K562 (cell line): ENCODE measurements around the gene POMZP3.
"Not testable (repeated sequence)": the region's sequence is repeated elsewhere in the genome, so short reads cannot be mapped to it uniquely, and the experiment has no call there.

Experiments
- ADNP ChIP-seq: fragments of 200-800 bp; sonication (Bioruptor generic); IDR thresholded peaks from 2 replicates; pipeline ENCODE4 v1.6.1; 2016; ENCODE audit warnings: missing genetic modification characterization, missing compliant biosample characterization
- EZH2 ChIP-seq: IDR thresholded peaks from 2 replicates; pipeline ENCODE4 v1.6.1; 2012; ENCODE audit warnings: low read depth, mild to moderate bottlenecking, inconsistent platforms, low read length, borderline replicate concordance
- KHSRP ChIP-seq: fragments of 450-650 bp; IDR thresholded peaks from 2 replicates; pipeline ENCODE4 v1.6.1; 2017
- RAD21 ChIP-seq, 2 experiments: fragments of 250-450 bp in 1 of 2; fragments of 450-650 bp in 1 of 2; sonication (Bioruptor Pico) in 1 of 2; formaldehyde crosslinking in 1 of 2; IDR thresholded peaks in 1 of 2; conservative IDR thresholded peaks in 1 of 2; 2 replicates each; pipeline versions ENCODE4 v1.4.0 to v1.8.0; 2020 to 2022; ENCODE audit warnings: mild to moderate bottlenecking in 2 of 2, moderate library complexity in 1 of 2
- SETDB1 ChIP-seq: IDR thresholded peaks from one replicate; pipeline ENCODE4 v1.6.1; 2012; ENCODE audit warnings: low read length, control low read depth, inconsistent platforms
- YY1 ChIP-seq, 3 experiments: IDR thresholded peaks; 2 replicates each; pipeline ENCODE4 v1.6.1; 2011; ENCODE audit warnings: low read length in 2 of 3, mild to moderate bottlenecking in 2 of 3, moderate library complexity in 2 of 3, borderline replicate concordance in 1 of 3, control low read depth in 1 of 3, low read depth in 1 of 3; ENCODE audit not compliant: insufficient read depth in 3 of 3, insufficient replicate concordance in 2 of 3, control insufficient read depth in 1 of 3, insufficient read length in 1 of 3; ENCODE audit errors: extremely low read depth in 1 of 3
- TF ChIP-seq, protein P1 (sequence below), 2 experiments: IDR thresholded peaks; 2 replicates each; pipeline ENCODE4 v1.6.1; 2012; ENCODE audit warnings: improper control_type of control experiment in 2 of 2, low read depth in 2 of 2, low read length in 2 of 2, borderline replicate concordance in 1 of 2
- TF ChIP-seq, protein P2 (sequence below), 2 experiments: IDR thresholded peaks in 1 of 2; conservative IDR thresholded peaks in 1 of 2; 2 replicates each; pipeline ENCODE4 v1.6.1; 2016; ENCODE audit warnings: low read depth in 2 of 2, mild to moderate bottlenecking in 1 of 2, missing compliant biosample characterization in 1 of 2, missing genetic modification characterization in 1 of 2, moderate library complexity in 1 of 2
- TF ChIP-seq, protein P3 (sequence below): fragments of 250-450 bp; sonication (Bioruptor Pico); IDR thresholded peaks from 2 replicates; pipeline ENCODE4 v1.9.0; 2021; ENCODE audit warnings: mild to moderate bottlenecking

DNA sequence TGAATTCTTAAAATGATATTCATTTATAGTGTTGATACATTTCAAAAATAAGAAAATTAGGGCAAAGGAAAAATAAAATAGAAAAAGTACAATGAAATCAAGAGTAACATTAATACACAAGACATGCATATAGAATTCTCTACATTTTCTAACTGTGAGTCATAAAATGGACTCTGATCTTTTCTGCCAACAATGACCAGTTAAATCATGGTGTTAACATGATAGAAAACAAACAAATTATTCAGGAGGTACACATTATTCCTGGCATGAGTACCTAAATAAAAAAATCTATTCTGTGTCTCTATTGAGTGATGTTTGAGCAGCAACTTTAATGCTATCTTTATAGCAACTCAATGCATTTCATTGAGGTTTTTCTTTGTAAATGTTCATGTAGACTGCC, 58.3 kb downstream of the POMZP3 start:
- not testable (repeated sequence) for TF ChIP-seq RAD21 (CRISPR knock-in tag; conservative IDR thresholded peaks at IDR 0.05 in 1 of 2, IDR thresholded peaks at IDR 0.05 in 1 of 2); SETDB1; YY1 (IDR thresholded peaks at IDR 0.05; ENCODE audit: borderline replicate concordance in 1 of 3, control insufficient read depth in 1 of 3, extremely low read depth in 1 of 3, insufficient read depth in 3 of 3, insufficient read length in 1 of 3, insufficient replicate concordance in 2 of 3, low read depth in 1 of 3, low read length in 2 of 3); ADNP; EZH2; KHSRP
- TF ChIP-seq, protein P1, sequence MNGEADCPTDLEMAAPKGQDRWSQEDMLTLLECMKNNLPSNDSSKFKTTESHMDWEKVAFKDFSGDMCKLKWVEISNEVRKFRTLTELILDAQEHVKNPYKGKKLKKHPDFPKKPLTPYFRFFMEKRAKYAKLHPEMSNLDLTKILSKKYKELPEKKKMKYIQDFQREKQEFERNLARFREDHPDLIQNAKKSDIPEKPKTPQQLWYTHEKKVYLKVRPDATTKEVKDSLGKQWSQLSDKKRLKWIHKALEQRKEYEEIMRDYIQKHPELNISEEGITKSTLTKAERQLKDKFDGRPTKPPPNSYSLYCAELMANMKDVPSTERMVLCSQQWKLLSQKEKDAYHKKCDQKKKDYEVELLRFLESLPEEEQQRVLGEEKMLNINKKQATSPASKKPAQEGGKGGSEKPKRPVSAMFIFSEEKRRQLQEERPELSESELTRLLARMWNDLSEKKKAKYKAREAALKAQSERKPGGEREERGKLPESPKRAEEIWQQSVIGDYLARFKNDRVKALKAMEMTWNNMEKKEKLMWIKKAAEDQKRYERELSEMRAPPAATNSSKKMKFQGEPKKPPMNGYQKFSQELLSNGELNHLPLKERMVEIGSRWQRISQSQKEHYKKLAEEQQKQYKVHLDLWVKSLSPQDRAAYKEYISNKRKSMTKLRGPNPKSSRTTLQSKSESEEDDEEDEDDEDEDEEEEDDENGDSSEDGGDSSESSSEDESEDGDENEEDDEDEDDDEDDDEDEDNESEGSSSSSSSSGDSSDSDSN (IDR thresholded peaks at IDR 0.05; ENCODE audit: borderline replicate concordance in 1 of 2, low read depth in 2 of 2, low read length in 2 of 2), result not testable (repeated sequence)
- TF ChIP-seq, protein P2, sequence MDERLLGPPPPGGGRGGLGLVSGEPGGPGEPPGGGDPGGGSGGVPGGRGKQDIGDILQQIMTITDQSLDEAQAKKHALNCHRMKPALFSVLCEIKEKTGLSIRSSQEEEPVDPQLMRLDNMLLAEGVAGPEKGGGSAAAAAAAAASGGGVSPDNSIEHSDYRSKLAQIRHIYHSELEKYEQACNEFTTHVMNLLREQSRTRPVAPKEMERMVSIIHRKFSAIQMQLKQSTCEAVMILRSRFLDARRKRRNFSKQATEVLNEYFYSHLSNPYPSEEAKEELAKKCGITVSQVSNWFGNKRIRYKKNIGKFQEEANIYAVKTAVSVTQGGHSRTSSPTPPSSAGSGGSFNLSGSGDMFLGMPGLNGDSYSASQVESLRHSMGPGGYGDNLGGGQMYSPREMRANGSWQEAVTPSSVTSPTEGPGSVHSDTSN (CRISPR knock-in tag; IDR thresholded peaks at IDR 0.05; ENCODE audit: low read depth), result not testable (repeated sequence)
- TF ChIP-seq, protein P2 (tag; conservative IDR thresholded peaks at IDR 0.05; ENCODE audit: low read depth), result not testable (repeated sequence)
- TF ChIP-seq, protein P3, sequence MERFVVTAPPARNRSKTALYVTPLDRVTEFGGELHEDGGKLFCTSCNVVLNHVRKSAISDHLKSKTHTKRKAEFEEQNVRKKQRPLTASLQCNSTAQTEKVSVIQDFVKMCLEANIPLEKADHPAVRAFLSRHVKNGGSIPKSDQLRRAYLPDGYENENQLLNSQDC, result not testable (repeated sequence)
